Liver (tissue), 3 donors: ENCODE data around the gene CTAG1B.
"Not testable (repeated sequence)": the region's sequence is repeated elsewhere in the genome, so short reads cannot be mapped to it uniquely, and the experiment has no call there.

Experiments
- EGR1 ChIP-seq, 2 donors: IDR thresholded peaks; 2 replicates each; pipeline ENCODE4 v1.6.1; 2016 to 2018; ENCODE audit warnings: antibody characterized with exemption in 2 of 2, low read depth in 2 of 2
- TF ChIP-seq, protein P1 (sequence below): fragments of 150-350 bp; IDR thresholded peaks from 2 replicates; pipeline ENCODE4 v1.5.1; 2017; ENCODE audit warnings: improper control_type of control experiment, low read depth, low read length; ENCODE audit not compliant: missing input control
- donor health status: healthy.
- donor health status: healthy.

DNA sequence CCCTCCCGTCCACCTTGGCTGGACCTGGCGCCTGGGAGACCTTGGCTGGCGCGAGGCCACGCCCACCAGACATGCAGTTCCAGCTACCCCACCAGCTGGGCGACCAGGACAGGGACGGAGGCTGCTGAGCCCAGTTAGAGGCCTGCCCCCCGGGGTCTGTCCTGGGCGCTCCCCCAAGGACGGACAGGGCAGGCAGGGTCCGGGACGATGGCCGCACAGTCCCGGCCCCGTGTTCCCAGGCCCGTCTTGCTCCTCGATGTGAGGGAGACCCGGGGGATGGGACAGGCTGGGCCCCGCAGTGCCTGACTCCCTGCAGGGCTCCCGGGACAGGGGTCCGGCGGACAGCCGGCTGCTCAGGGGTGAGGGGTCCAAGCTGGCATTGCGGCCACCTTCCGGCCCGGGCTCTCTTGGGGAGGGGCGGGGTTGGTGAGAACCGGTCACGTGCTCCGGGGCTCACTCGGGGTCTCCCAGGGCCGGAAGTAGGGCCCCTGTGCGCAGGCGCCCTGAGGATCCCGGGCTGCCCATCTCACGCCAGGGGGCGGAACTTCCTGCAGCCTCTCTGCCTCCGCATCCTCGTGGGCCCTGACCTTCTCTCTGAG is 34.4 kb downstream of the CTAG1B start, which contains the start of gene CTAG1A:
- TF ChIP-seq, protein P1, sequence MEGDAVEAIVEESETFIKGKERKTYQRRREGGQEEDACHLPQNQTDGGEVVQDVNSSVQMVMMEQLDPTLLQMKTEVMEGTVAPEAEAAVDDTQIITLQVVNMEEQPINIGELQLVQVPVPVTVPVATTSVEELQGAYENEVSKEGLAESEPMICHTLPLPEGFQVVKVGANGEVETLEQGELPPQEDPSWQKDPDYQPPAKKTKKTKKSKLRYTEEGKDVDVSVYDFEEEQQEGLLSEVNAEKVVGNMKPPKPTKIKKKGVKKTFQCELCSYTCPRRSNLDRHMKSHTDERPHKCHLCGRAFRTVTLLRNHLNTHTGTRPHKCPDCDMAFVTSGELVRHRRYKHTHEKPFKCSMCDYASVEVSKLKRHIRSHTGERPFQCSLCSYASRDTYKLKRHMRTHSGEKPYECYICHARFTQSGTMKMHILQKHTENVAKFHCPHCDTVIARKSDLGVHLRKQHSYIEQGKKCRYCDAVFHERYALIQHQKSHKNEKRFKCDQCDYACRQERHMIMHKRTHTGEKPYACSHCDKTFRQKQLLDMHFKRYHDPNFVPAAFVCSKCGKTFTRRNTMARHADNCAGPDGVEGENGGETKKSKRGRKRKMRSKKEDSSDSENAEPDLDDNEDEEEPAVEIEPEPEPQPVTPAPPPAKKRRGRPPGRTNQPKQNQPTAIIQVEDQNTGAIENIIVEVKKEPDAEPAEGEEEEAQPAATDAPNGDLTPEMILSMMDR, result not testable (repeated sequence)
- TF ChIP-seq EGR1 (IDR thresholded peaks at IDR 0.05; ENCODE audit: low read depth in 2 of 2), result not testable (repeated sequence)
